M059J (cell line): ENCODE results near the gene ZNF235. TPM values are rescaled to one million over a fixed set of nuclear protein-coding genes. Genes with fewer than 3 reads are reported as not detected.
"Not testable (repeated sequence)": the region's sequence is repeated elsewhere in the genome, so short reads cannot be mapped to it uniquely, and the experiment has no call there.

ENCODE experiments used
- DNase-seq: peaks from one replicate; pipeline ENCODE4 v3.0.0-alpha.2; 2012; ENCODE audit warnings: low read depth
- total RNA-seq: library from RNA; depleted of rRNA; stranded (reverse); fragments of >200 nt; shearing (Covaris generic); gene quantifications from 2 replicates; pipeline ENCODE4 v1.2.3, GENCODE V29; 2014; rRNA removed

Gene ZNF235
- total RNA-seq, 1 experiment from 2014 or later, result 0.69 TPM

DNA sequence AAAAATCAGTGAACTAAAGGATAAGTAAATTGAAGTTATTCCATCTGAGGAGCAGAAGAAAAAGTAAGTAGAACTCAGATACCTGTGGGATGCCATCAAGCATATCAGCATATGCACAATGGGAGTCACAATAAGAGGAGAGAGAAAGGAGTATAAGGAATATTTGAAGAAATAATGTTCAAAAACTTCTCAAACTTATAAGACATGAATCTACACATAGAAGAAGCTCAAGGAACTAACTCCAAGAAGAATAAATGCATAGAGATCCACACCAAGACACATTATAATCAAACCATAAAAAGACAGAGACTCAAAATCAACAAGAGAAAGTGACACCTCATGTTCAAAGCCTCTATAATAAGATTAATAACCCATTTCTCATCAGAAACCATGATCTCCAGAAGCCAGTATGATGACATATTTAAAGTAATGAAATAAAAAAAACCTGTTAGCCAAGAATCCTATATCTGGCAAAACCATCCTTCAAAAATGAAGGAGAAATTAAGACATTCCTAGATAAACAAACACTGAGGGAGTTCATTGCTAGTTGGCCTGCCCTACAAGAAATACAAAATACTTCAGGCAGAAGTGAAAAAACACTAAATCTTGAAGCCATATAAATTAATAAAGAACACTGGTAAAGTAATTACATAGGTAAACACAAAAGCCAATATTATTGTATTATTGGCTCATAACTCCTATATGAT lies 49.0 kb downstream of the ZNF235 start:
- no peak for DNase-seq

DNA sequence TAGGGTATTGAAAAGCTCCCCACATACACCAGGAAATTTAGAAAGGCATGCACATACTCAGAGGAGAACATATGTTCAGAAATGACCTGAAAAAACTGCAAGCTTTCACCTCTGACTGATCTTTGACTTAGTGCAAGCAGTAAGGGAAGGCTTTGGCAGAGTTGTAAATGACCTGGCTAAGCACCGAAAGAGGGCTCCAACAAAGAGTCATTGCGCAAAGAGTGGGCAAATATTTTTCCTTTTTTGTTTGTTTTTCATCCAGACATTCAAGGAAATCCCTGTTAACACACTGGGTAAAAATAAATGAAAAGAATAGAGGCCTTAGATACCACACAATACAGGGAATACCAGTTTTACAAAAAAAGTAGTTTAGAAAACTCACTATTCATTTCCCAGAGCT lies 50.3 kb downstream of the ZNF235 start:
- DNase-seq, result no peak

DNA sequence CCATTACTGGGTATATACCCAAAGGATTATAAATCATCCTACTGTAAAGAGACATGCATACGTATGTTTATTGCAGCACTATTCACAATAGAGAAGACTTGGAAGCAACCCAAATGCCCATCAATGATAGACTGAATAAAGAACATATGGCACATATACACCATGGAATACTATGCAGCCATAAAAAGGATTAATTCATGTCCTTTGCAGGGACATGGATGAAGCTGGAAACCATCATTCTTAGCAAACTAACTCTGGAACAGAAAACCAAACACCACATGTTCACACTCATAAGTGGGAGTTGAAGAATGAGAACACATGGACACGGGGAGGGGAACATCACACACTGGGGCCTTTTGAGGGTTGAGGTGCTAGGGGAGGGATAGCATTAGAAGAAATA lies 51.4 kb downstream of the ZNF235 start:
- DNase-seq, result not testable (repeated sequence)

DNA sequence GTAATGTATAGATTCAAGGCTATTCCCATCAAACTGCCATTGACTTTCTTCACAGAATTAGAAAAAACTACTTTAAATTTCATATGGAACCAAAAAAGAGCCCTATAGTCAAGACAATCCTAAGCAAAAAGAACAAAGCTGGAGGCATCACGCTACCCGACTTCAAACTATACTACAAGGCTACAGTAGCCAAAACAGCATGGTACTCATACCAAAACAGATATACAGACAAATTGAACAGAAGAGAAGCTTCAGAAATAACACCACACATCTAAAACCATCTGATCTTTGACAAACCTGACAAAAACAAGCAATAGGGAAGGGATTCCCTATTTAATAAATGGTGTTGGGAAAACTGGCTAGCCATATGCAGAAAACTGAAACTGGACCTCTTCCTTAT lies 52.5 kb downstream of the ZNF235 start:
- not testable (repeated sequence) for DNase-seq

DNA sequence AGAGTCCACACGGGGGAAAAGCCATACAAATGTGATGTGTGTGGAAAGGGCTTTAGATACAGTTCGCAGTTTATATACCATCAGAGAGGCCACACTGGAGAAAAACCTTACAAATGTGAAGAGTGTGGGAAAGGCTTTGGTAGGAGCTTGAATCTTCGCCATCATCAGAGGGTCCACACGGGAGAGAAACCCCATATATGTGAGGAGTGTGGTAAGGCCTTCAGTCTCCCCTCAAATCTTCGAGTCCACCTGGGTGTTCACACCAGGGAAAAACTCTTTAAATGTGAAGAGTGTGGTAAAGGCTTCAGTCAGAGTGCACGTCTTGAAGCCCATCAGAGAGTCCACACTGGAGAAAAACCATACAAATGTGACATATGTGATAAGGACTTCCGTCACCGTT lies 68.4 kb downstream of the ZNF235 start:
- no peak for DNase-seq

Other genes starting within 250 kb of the ZNF235 start
- gene ZNF284, start 232.9 kb downstream of the ZNF235 start, total RNA-seq, result 1.3 and 2.6 TPM in 2 replicates
- 12.4 and 14.3 TPM in 2 replicates for gene ZNF224, start 210.7 kb downstream of the ZNF235 start, total RNA-seq
- gene ZNF225, start 191.6 kb downstream of the ZNF235 start, total RNA-seq, result 2.4 and 3.9 TPM in 2 replicates
- gene ZNF234, start 163.5 kb downstream of the ZNF235 start, total RNA-seq, result 3.6 and 6.9 TPM in 2 replicates
- gene ZNF226, start 139.9 kb downstream of the ZNF235 start, total RNA-seq, result 9.7 and 20.7 TPM in 2 replicates
- gene ZNF227, start 92.5 kb downstream of the ZNF235 start, total RNA-seq, result 17.9 and 20.6 TPM in 2 replicates
- gene ZNF233, start 45.1 kb downstream of the ZNF235 start, total RNA-seq, result 0.10 TPM in 1 of 2 replicates, not detected in the other
- 3.2 and 7.0 TPM in 2 replicates for gene ZNF112, start 51.7 kb upstream of the ZNF235 start, total RNA-seq
- gene ZNF285, start 96.6 kb upstream of the ZNF235 start, total RNA-seq, result 1.6 and 2.3 TPM in 2 replicates
- gene ZNF229, start 143.4 kb upstream of the ZNF235 start, total RNA-seq, result 7.7 and 13.2 TPM in 2 replicates
- gene ZNF180, start 195.5 kb upstream of the ZNF235 start, total RNA-seq, result 10.4 and 17.2 TPM in 2 replicates
- gene CEACAM20, start 224.7 kb upstream of the ZNF235 start, total RNA-seq, result not detected in 2 replicates